ENCODE data around the gene PDIA4.

Gene PDIA4

DNA sequence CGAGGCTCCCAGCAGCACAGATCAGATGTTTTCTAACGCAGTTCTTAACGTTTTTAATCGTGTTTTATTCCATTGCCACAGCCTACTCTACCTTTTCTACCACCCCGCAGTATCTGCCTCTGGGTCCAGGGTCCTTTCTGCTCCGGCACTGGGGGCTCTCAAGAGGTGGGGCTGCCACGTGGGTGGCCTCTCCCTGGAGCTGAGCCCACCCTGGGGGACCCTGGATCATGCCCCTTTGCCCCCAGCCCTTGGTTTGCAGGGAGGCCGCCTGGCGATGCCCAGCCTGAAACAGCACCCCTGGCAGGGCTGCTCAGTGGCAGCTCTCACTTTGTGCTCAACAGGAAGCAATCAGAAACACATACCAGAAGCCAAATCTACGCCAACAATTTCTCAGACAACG, 25.3 kb downstream of the PDIA4 start:
- no peaks in the 10 kb centered on the region for H3K9me3 ChIP-seq (ENCODE audit: control insufficient read depth, insufficient read depth, low read depth, low read length)
- no peak overlapping the region for H3K9ac ChIP-seq (ENCODE audit: low read length)
- H3K36me3 ChIP-seq (ENCODE audit: control insufficient read depth, insufficient read depth, low read length) = peaks cover 79% of the 10 kb centered on the region

GRCh38 chr7:149002604-149003003, 25.7 kb downstream of the PDIA4 start:
- Histone ChIP-seq H3K4me3 (ENCODE audit: low read depth, low read length) (no peak overlapping the region), H3K27ac (ENCODE audit: low read depth, low read length) (no peak overlapping the region), H3K36me3 (ENCODE audit: control insufficient read depth, insufficient read depth, low read length) (peaks cover 75% of the 10 kb centered on the region), H3K9me3 (ENCODE audit: control insufficient read depth, insufficient read depth, low read depth, low read length) (no peaks in the 10 kb centered on the region), H3K9ac (ENCODE audit: low read length) (no peak overlapping the region), H3K27me3 (ENCODE audit: control insufficient read depth, insufficient read depth, low read length) (no peaks in the 10 kb centered on the region), H3K4me1 (ENCODE audit: control insufficient read depth, insufficient read depth, low read length) (no peaks in the 10 kb centered on the region)

More for the DNA sequence above, 25.3 kb downstream of the PDIA4 start:
- H3K4me3 ChIP-seq (ENCODE audit: low read depth, low read length) = no peak overlapping the region
- no peaks in the 10 kb centered on the region for H3K4me1 ChIP-seq (ENCODE audit: control insufficient read depth, insufficient read depth, low read length)
- H3K27ac ChIP-seq (ENCODE audit: low read depth, low read length) = no peak overlapping the region
- no peaks in the 10 kb centered on the region for H3K27me3 ChIP-seq (ENCODE audit: control insufficient read depth, insufficient read depth, low read length)

DNA sequence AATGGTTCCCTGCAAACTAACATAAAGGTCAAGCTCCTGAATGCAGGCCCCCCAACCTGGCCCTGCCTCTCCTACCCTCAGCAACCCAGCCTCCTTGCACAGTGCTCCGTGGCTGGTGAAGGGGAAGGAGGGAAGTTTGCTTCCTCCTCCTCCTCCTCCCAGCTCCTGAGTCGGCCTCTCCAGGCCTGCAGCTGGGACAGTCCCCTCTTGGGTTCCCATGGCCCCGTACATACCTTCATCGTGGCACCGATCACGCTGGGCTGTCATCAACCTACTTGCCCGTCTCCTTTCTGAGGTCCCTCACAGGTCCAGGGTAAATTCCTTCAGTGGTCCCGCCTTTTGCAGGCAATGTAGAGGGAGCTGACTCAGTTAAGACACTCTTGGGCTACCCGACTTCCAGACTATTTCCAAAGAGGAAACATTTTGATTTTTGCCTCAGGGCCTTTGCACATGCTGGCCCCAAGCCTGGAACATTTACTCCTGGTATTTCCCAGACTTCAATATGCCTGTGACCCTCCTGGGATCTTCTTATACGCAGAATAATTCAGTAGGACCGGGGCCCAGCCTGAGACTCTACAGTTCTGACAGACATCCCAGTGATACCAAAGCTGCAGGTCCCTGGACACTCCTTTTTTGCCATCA, 26.8 kb downstream of the PDIA4 start:
- no peak overlapping the region for H3K9ac ChIP-seq (ENCODE audit: low read length)
- H3K27ac ChIP-seq (ENCODE audit: low read depth, low read length) = no peak overlapping the region
- no peaks in the 10 kb centered on the region for H3K4me1 ChIP-seq (ENCODE audit: control insufficient read depth, insufficient read depth, low read length)
- peaks cover 65% of the 10 kb centered on the region for H3K36me3 ChIP-seq (ENCODE audit: control insufficient read depth, insufficient read depth, low read length)
- H3K4me3 ChIP-seq (ENCODE audit: low read depth, low read length) = no peak overlapping the region
- H3K9me3 ChIP-seq (ENCODE audit: control insufficient read depth, insufficient read depth, low read depth, low read length) = no peaks in the 10 kb centered on the region
- H3K27me3 ChIP-seq (ENCODE audit: control insufficient read depth, insufficient read depth, low read length) = no peaks in the 10 kb centered on the region

DNA sequence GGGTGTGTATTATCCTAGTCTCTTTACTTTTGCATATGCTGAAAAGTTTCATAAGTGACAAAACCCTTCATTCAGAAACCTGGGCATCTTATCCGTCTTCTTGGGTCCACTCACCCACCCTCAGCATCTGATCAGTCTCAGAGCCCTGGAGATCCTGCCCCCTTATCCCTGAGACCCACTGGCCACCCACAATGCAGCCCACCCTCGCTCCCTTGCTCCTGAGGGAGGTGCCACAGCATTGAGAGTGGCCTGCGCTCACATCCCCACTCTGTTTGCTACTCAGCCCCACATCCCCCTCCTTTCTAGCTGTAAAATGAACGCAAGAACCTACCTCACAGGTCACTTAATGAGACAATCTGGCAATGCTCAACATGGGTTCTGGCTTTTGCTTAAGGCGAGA, 27.3 kb downstream of the PDIA4 start:
- H3K27ac ChIP-seq (ENCODE audit: low read depth, low read length) = no peak overlapping the region
- no peaks in the 10 kb centered on the region for H3K27me3 ChIP-seq (ENCODE audit: control insufficient read depth, insufficient read depth, low read length)
- H3K36me3 ChIP-seq (ENCODE audit: control insufficient read depth, insufficient read depth, low read length) = peaks cover 59% of the 10 kb centered on the region
- H3K4me1 ChIP-seq (ENCODE audit: control insufficient read depth, insufficient read depth, low read length) = no peaks in the 10 kb centered on the region
- no peaks in the 10 kb centered on the region for H3K9me3 ChIP-seq (ENCODE audit: control insufficient read depth, insufficient read depth, low read depth, low read length)
- no peak overlapping the region for H3K4me3 ChIP-seq (ENCODE audit: low read depth, low read length)
- no peak overlapping the region for H3K9ac ChIP-seq (ENCODE audit: low read length)

GRCh38 chr7:148999192-148999591, 29.1 kb downstream of the PDIA4 start:
- H3K27me3 ChIP-seq (ENCODE audit: control insufficient read depth, insufficient read depth, low read length) = no peaks in the 10 kb centered on the region
- no peak overlapping the region for H3K27ac ChIP-seq (ENCODE audit: low read depth, low read length)
- H3K4me1 ChIP-seq (ENCODE audit: control insufficient read depth, insufficient read depth, low read length) = no peaks in the 10 kb centered on the region
- no peak overlapping the region for H3K9ac ChIP-seq (ENCODE audit: low read length)
- no peak overlapping the region for H3K4me3 ChIP-seq (ENCODE audit: low read depth, low read length)
- peaks cover 41% of the 10 kb centered on the region for H3K36me3 ChIP-seq (ENCODE audit: control insufficient read depth, insufficient read depth, low read length)
- H3K9me3 ChIP-seq (ENCODE audit: control insufficient read depth, insufficient read depth, low read depth, low read length) = no peaks in the 10 kb centered on the region

DNA sequence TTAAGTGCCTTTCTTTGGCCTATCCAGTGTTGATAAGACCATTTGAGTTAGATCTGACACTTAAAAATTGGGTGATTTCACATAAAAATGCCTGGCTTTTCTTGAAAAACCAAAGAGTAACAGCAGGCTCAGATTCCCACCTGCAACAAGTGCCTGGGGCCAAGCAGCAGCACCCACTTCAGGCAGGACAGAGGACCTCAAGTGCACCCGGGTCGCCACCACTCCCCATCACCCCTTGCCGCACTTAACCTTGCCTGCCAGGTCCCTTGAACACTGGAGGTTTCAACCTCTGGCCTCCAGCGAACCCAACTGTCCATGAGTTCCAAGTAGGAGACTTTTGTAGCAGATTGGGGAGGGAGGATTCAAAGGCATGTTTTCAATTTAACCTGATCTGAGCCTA, 30.8 kb downstream of the PDIA4 start:
- no peaks in the 10 kb centered on the region for H3K4me1 ChIP-seq (ENCODE audit: control insufficient read depth, insufficient read depth, low read length)
- H3K27ac ChIP-seq (ENCODE audit: low read depth, low read length) = no peak overlapping the region
- no peak overlapping the region for H3K4me3 ChIP-seq (ENCODE audit: low read depth, low read length)
- H3K36me3 ChIP-seq (ENCODE audit: control insufficient read depth, insufficient read depth, low read length) = peaks cover 25% of the 10 kb centered on the region
- H3K9me3 ChIP-seq (ENCODE audit: control insufficient read depth, insufficient read depth, low read depth, low read length) = no peaks in the 10 kb centered on the region
- no peak overlapping the region for H3K9ac ChIP-seq (ENCODE audit: low read length)
- no peaks in the 10 kb centered on the region for H3K27me3 ChIP-seq (ENCODE audit: control insufficient read depth, insufficient read depth, low read length)

DNA sequence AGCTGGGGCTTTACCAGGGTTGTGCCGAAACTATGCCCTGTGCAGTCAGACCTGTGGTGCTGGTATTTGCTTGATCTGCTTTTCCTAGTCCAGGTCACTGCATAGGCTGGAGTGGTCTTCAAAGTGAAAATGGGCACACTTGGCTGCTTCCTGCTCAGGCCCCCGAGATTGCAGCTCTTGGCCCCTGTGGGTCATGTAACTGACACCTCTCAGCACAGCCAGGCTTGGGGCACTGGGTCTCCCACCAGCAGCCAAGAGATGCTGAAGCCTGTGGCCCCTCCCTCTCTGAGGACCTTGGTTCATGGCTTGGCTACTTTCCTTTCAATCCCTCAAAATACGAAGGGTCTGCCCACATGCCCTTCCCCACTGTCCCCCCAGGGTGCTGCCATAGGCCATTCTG, 33.7 kb downstream of the PDIA4 start:
- Histone ChIP-seq H3K27me3 (ENCODE audit: control insufficient read depth, insufficient read depth, low read length) (no peaks in the 10 kb centered on the region), H3K4me3 (ENCODE audit: low read depth, low read length) (no peak overlapping the region), H3K9me3 (ENCODE audit: control insufficient read depth, insufficient read depth, low read depth, low read length) (peaks cover 3% of the 10 kb centered on the region; the same call in 1 of the 2 replicates), H3K36me3 (ENCODE audit: control insufficient read depth, insufficient read depth, low read length) (peaks cover 4% of the 10 kb centered on the region; the same call in 1 of the 2 replicates), H3K4me1 (ENCODE audit: control insufficient read depth, insufficient read depth, low read length) (no peaks in the 10 kb centered on the region), H3K9ac (ENCODE audit: low read length) (no peak overlapping the region), H3K27ac (ENCODE audit: low read depth, low read length) (no peak overlapping the region)

DNA sequence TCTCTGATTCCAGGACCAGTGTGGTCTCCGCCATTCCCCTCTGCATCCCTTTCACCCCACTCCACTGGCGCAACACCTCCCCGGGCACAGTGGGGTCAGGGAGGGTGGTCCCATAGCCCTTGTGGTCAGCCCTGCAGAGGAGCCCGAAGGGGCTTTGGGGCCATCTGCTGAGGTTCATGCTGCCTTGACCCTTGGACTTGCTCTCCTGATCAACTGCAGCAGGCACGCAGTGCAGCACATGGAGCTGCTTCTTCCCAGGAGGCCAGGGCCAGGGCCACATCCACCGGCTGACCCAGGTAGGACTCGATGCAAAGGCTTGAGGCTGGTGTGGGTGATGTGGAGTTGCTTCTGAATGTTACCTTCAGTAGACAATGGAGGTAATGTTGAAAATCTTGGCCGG, 35.1 kb downstream of the PDIA4 start:
- no peak overlapping the region for H3K4me3 ChIP-seq (ENCODE audit: low read depth, low read length)
- no peaks in the 10 kb centered on the region for H3K4me1 ChIP-seq (ENCODE audit: control insufficient read depth, insufficient read depth, low read length)
- no peak overlapping the region for H3K27ac ChIP-seq (ENCODE audit: low read depth, low read length)
- H3K9me3 ChIP-seq (ENCODE audit: control insufficient read depth, insufficient read depth, low read depth, low read length) = peaks cover 3% of the 10 kb centered on the region; the same call in 1 of the 2 replicates
- no peaks in the 10 kb centered on the region for H3K27me3 ChIP-seq (ENCODE audit: control insufficient read depth, insufficient read depth, low read length)
- no peaks in the 10 kb centered on the region for H3K36me3 ChIP-seq (ENCODE audit: control insufficient read depth, insufficient read depth, low read length)
- no peak overlapping the region for H3K9ac ChIP-seq (ENCODE audit: low read length)

DNA sequence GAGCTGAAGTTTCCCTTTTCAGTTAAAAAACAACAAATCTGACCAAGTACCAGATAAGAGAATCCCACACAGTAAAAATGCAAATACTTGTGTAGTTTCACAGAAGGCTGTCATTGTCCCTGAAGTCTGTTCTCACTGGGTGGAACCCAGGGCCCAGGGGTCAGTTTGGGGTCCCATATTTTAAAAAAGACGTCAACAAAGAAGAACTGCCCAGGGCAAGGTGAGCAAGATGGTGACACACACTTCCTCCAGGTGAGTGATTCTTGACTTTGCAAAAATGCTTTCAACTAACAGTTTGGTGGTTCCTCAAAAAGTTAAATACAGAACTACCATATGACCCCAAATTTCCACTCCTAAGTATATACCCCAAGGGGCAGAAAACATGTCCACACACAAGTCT, 36.8 kb downstream of the PDIA4 start:
- H3K9me3 ChIP-seq (ENCODE audit: control insufficient read depth, insufficient read depth, low read depth, low read length) = peaks cover 3% of the 10 kb centered on the region; the same call in 1 of the 2 replicates
- no peak overlapping the region for H3K9ac ChIP-seq (ENCODE audit: low read length)
- H3K36me3 ChIP-seq (ENCODE audit: control insufficient read depth, insufficient read depth, low read length) = no peaks in the 10 kb centered on the region
- H3K27me3 ChIP-seq (ENCODE audit: control insufficient read depth, insufficient read depth, low read length) = no peaks in the 10 kb centered on the region
- H3K4me1 ChIP-seq (ENCODE audit: control insufficient read depth, insufficient read depth, low read length) = no peaks in the 10 kb centered on the region
- H3K4me3 ChIP-seq (ENCODE audit: low read depth, low read length) = no peak overlapping the region
- H3K27ac ChIP-seq (ENCODE audit: low read depth, low read length) = no peak overlapping the region

DNA sequence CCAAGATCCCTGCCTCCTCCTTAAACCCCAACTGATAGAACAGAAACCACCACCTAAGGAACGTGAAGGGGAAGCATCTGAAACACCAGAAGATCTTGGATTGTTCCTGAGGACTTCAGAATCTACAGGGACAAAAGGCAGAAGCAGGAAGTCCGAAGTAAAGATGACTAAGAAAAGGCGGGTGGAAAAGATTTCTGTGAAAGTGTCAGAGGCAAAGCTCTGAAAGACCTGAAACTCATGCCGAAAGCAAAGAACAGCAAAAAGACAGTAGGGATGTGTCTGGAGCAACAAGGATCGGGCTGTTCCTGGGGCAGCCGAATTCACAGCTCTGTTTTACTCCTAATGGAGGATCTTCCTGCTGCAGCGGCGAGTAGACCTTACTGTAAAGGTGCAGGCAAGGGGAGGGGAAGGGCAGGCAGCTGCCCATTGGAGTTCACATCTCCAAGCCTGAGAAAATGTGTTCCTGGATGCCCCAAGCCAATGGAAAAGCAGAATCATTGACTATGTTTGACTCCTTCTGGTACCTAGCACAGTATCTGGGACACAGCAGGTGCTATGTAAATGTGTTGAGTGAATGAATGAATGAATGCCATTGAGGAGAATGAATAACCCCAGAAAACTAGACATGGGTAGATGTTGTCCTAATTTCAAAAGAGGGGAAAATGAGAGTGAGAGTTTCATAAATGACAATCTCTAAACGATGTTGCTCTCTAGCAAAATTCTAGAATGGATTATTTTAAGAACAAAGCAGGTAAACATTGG, 40.4 kb downstream of the PDIA4 start:
- no peak overlapping the region for H3K27ac ChIP-seq (ENCODE audit: low read depth, low read length)
- H3K4me3 ChIP-seq (ENCODE audit: low read depth, low read length) = peak overlapping the region; percentile 69
- H3K9me3 ChIP-seq (ENCODE audit: control insufficient read depth, insufficient read depth, low read depth, low read length) = peaks cover 3% of the 10 kb centered on the region; the same call in 1 of the 2 replicates
- H3K9ac ChIP-seq (ENCODE audit: low read length) = peak overlapping the region; percentile 57
- H3K36me3 ChIP-seq (ENCODE audit: control insufficient read depth, insufficient read depth, low read length) = no peaks in the 10 kb centered on the region
- H3K27me3 ChIP-seq (ENCODE audit: control insufficient read depth, insufficient read depth, low read length) = no peaks in the 10 kb centered on the region
- H3K4me1 ChIP-seq (ENCODE audit: control insufficient read depth, insufficient read depth, low read length) = peaks cover 5% of the 10 kb centered on the region; the same call in 1 of the 2 replicates

DNA sequence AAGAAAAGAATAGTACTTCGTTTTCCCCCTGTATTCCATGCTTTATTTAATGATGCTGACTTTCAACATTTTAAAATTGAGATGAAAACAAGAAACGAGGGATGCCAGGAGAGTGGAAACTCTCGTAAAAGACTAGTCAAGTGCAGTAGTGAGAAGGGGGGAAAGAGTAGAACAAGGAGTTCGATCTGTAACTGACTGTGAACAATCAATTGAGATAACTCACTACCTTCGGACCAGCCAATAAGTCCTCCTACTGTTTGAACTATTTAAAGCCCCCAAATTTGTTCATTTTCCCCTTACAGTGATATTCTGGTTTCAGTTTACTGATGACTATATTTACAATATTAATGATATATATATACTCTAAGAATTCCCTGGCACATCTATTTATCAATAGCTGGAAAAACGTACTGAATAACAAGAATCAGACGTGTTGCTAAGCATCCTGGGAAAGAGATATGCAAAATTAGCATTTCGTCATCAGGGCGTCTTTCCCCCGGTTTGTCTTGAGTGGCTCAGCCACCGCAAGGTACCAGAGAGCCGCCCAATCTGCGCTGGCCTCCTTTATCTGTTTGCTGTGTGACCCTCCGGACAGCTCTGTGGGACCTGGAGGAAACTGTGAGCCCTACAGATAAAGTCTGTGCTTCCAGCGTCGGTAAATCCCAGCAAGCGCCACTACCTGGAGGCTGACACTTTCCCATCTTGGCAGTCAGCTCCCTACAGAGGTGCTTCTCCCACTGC, 41.1 kb downstream of the PDIA4 start:
- H3K9me3 ChIP-seq (ENCODE audit: control insufficient read depth, insufficient read depth, low read depth, low read length) = peaks cover 3% of the 10 kb centered on the region; the same call in 1 of the 2 replicates
- H3K27me3 ChIP-seq (ENCODE audit: control insufficient read depth, insufficient read depth, low read length) = no peaks in the 10 kb centered on the region
- H3K4me1 ChIP-seq (ENCODE audit: control insufficient read depth, insufficient read depth, low read length) = peaks cover 5% of the 10 kb centered on the region; the same call in 1 of the 2 replicates
- H3K4me3 ChIP-seq (ENCODE audit: low read depth, low read length) = peak overlapping the region; percentile 69
- peak overlapping the region; percentile 57 for H3K9ac ChIP-seq (ENCODE audit: low read length)
- H3K36me3 ChIP-seq (ENCODE audit: control insufficient read depth, insufficient read depth, low read length) = no peaks in the 10 kb centered on the region
- no peak overlapping the region; the same call in 1 of the 2 replicates for H3K27ac ChIP-seq (ENCODE audit: low read depth, low read length)
